Duodenal mucosa (tissue), 2 donors: ENCODE results near the gene RAP2B.

Source experiments
- H3K27ac ChIP-seq: one replicate; pipeline ENCODE4 v1.7.0; 2013; ENCODE audit warnings: low read depth, low read length
- H3K27me3 ChIP-seq, 2 donors: one replicate each; pipeline ENCODE4 v1.7.0; 2013; ENCODE audit warnings: low read length in 2 of 2, control low read depth in 1 of 2; ENCODE audit not compliant: insufficient read depth in 2 of 2, control insufficient read depth in 1 of 2
- H3K36me3 ChIP-seq, 2 donors: one replicate each; pipeline ENCODE4 v1.7.0; 2013; ENCODE audit warnings: low read length in 2 of 2, control low read depth in 1 of 2; ENCODE audit not compliant: insufficient read depth in 2 of 2, control insufficient read depth in 1 of 2
- H3K4me1 ChIP-seq, 2 donors: one replicate each; pipeline ENCODE4 v1.7.0; 2013; ENCODE audit warnings: low read length in 2 of 2, control low read depth in 1 of 2; ENCODE audit not compliant: insufficient read depth in 2 of 2, control insufficient read depth in 1 of 2
- H3K4me3 ChIP-seq, 2 donors: one replicate each; pipeline ENCODE4 v1.7.0; 2013; ENCODE audit warnings: low read length in 2 of 2, low read depth in 1 of 2
- H3K9ac ChIP-seq, 2 donors: one replicate each; pipeline ENCODE4 v1.7.0; 2013; ENCODE audit warnings: low read length in 2 of 2, low read depth in 1 of 2
- H3K9me3 ChIP-seq, 2 donors: one replicate each; pipeline ENCODE4 v1.7.0; 2013; ENCODE audit warnings: low read length in 2 of 2, control low read depth in 1 of 2; ENCODE audit not compliant: control insufficient read depth in 1 of 2

RAP2B gene

GRCh38 chr3:153160451-153161137 lies 1.4 kb upstream of the RAP2B start:
- Histone ChIP-seq H3K27me3 (no peaks in the 10 kb centered on the region), H3K9me3 (no peaks in the 10 kb centered on the region), H3K4me1 (peaks cover 27 to 35% of the 10 kb centered on the region in 2 donors), H3K27ac (peak overlapping the region; percentile 91), H3K4me3 (peak overlapping the region; percentile 84 to 96), H3K36me3 (no peaks in the 10 kb centered on the region), H3K9ac (peak overlapping the region; percentile 89 to 92)

- H3K4me1 ChIP-seq, result peaks cover 27 to 35% of the 10 kb centered on the region in 2 donors
- peak overlapping the region; percentile 89 to 92 for H3K9ac ChIP-seq
- H3K36me3 ChIP-seq, result no peaks in the 10 kb centered on the region
- no peaks in the 10 kb centered on the region for H3K9me3 ChIP-seq
- H3K4me3 ChIP-seq, result peak overlapping the region; percentile 84 to 96
- H3K27ac ChIP-seq, result peak overlapping the region; percentile 91
- H3K27me3 ChIP-seq, result no peaks in the 10 kb centered on the region
These were observed 800 bp upstream of the RAP2B start for GRCh38 chr3:153161138-153161713.

- H3K4me1 ChIP-seq, result peaks cover 27 to 34% of the 10 kb centered on the region in 2 donors
These were observed 727 bp downstream of the RAP2B start for GRCh38 chr3:153162513-153163392.

GRCh38 chr3:153163393-153163724 lies 1.3 kb downstream of the RAP2B start:
- Histone ChIP-seq H3K27ac (peak overlapping the region; percentile 94), H3K4me1 (peaks cover 27 to 31% of the 10 kb centered on the region in 2 donors), H3K36me3 (no peaks in the 10 kb centered on the region), H3K9me3 (no peaks in the 10 kb centered on the region), H3K27me3 (no peaks in the 10 kb centered on the region), H3K9ac (peak overlapping the region; percentile 87), H3K4me3 (peak overlapping the region; percentile 96 to 97)

More at GRCh38 chr3:153162513-153163392, 727 bp downstream of the RAP2B start:
- Histone ChIP-seq H3K27ac (peak overlapping the region; percentile 94), H3K9me3 (no peaks in the 10 kb centered on the region), H3K4me3 (peak overlapping the region; percentile 96 to 97), H3K27me3 (no peaks in the 10 kb centered on the region), H3K9ac (peak overlapping the region; percentile 87), H3K36me3 (no peaks in the 10 kb centered on the region)

GRCh38 chr3:153163756-153164550 lies 1.9 kb downstream of the RAP2B start:
- Histone ChIP-seq H3K36me3 (no peaks in the 10 kb centered on the region), H3K27me3 (no peaks in the 10 kb centered on the region), H3K4me3 (peak overlapping the region; percentile 96 to 97), H3K9ac (peak overlapping the region; percentile 87), H3K27ac (no peak overlapping the region), H3K4me1 (peaks cover 25 to 26% of the 10 kb centered on the region in 2 donors), H3K9me3 (no peaks in the 10 kb centered on the region)

GRCh38 chr3:153165261-153165681 lies 3.2 kb downstream of the RAP2B start:
- H3K27ac ChIP-seq, result no peak overlapping the region
- H3K4me1 ChIP-seq, result peaks cover 12 to 13% of the 10 kb centered on the region in 2 donors
- no peaks in the 10 kb centered on the region for H3K36me3 ChIP-seq
- H3K4me3 ChIP-seq, result no peak overlapping the region
- no peaks in the 10 kb centered on the region for H3K9me3 ChIP-seq
- H3K27me3 ChIP-seq, result no peaks in the 10 kb centered on the region
- H3K9ac ChIP-seq, result no peak overlapping the region

GRCh38 chr3:153166206-153166605 lies 4.2 kb downstream of the RAP2B start:
- Histone ChIP-seq H3K9me3 (no peaks in the 10 kb centered on the region), H3K36me3 (no peaks in the 10 kb centered on the region), H3K4me3 (no peak overlapping the region), H3K9ac (no peak overlapping the region), H3K4me1 (peaks cover 11 to 12% of the 10 kb centered on the region in 2 donors), H3K27ac (no peak overlapping the region), H3K27me3 (no peaks in the 10 kb centered on the region)

- Histone ChIP-seq H3K36me3 (no peaks in the 10 kb centered on the region), H3K4me3 (no peak overlapping the region), H3K4me1 (peaks cover 11 to 12% of the 10 kb centered on the region in 2 donors), H3K9me3 (no peaks in the 10 kb centered on the region), H3K27me3 (no peaks in the 10 kb centered on the region), H3K27ac (no peak overlapping the region), H3K9ac (no peak overlapping the region)
These were observed 4.8 kb downstream of the RAP2B start for GRCh38 chr3:153166796-153167195.

- no peak overlapping the region for H3K27ac ChIP-seq
- no peak overlapping the region for H3K4me3 ChIP-seq
- H3K9me3 ChIP-seq, result no peaks in the 10 kb centered on the region
- no peaks in the 10 kb centered on the region for H3K27me3 ChIP-seq
- H3K36me3 ChIP-seq, result no peaks in the 10 kb centered on the region
- peaks cover under 1 to 2% of the 10 kb centered on the region in 2 donors for H3K4me1 ChIP-seq
- H3K9ac ChIP-seq, result no peak overlapping the region
These were observed 7.9 kb downstream of the RAP2B start for GRCh38 chr3:153169793-153170383.
